NCI-H2227 (cell line): ENCODE measurements around the gene SOX30.
"Not testable (repeated sequence)": the region's sequence is repeated elsewhere in the genome, so short reads cannot be mapped to it uniquely, and the experiment has no call there.

Experiments used
- DNase-seq: peaks from one replicate; lab custom pipeline; 2025; ENCODE audit not compliant: unreplicated experiment; lab: John Stamatoyannopoulos, UW

SOX30 gene

DNA sequence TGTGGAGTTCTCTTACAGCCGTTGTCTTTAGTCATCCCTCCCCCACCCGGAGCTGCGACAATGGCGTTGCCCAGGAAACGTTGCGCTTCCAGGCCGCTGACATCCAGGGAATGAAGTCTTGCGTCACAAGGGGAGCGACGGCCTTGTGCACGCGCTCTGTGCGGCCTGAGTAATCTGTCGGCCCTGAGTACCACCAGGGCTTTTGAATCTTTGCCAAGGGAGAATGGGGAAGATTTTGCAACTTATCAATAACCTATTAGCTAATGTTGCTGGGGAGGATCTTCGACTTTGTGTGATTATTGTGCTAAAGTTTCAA is at the start of gene SOX30:
Gene SOX30, minus strand, starts transcription at position 62 of the 316 bp plus-strand sequence. CDS start 360 bp downstream, outside the sequence.
- no peak for DNase-seq

DNA sequence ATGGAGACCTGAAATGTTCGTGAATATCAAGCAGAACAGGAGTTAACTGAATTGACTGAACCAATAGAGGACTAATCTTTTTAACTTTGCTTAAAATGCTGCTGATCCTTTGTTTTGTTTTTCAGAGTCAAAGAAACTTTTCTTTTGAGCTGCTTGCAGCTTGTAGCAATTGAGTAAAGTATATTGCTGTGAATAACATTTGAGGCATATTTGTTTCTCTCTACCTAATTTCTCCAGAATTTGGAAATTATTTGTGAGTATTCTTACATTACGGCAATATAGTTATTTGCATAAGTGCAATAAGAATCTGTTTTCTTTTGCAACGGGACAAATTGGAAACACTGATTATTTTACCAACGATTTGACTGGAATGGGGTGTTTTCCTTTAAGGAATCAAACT is 46.4 kb upstream of the SOX30 start:
- DNase-seq = not testable (repeated sequence)

DNA sequence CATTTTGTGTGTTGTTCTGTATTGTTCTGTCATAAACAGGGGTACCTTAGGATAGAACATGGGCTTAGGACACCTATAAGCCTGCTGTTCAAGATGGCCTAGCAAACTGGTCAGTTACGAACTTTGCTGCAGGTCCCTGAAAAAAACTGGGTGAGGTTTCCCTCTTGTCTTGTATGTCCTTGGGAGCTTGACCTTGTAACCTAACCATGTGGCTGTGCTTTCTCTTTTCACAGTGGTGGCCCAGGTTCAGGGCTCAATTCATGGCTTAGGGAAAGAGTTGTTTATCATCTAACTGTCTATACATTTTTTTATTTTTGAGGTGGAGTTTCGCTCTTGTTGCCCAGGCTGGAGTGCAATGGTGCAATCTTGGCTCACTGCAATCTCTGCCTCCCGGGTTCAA is 43.9 kb upstream of the SOX30 start:
- not testable (repeated sequence) for DNase-seq

DNA sequence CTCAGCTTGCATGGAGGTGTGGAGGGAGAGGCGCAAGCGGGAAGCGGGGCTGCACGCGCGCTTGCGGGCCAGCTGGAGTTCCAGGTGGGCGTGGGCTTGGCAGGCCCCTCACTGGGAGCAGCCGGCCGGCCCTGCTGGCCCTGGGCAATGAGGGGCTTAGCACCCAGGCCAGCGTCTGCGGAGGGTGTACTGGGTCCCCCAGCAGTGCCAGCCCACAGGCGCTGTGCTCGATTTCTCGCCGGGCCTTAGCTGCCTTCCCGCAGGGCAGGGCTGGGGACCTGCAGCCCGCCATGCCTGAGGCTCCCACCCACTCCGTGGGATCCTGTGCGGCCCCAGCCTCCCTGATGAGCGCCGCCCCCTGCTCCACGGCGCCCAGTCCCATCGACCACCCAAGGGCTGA is 41.6 kb upstream of the SOX30 start:
- DNase-seq = not testable (repeated sequence)

DNA sequence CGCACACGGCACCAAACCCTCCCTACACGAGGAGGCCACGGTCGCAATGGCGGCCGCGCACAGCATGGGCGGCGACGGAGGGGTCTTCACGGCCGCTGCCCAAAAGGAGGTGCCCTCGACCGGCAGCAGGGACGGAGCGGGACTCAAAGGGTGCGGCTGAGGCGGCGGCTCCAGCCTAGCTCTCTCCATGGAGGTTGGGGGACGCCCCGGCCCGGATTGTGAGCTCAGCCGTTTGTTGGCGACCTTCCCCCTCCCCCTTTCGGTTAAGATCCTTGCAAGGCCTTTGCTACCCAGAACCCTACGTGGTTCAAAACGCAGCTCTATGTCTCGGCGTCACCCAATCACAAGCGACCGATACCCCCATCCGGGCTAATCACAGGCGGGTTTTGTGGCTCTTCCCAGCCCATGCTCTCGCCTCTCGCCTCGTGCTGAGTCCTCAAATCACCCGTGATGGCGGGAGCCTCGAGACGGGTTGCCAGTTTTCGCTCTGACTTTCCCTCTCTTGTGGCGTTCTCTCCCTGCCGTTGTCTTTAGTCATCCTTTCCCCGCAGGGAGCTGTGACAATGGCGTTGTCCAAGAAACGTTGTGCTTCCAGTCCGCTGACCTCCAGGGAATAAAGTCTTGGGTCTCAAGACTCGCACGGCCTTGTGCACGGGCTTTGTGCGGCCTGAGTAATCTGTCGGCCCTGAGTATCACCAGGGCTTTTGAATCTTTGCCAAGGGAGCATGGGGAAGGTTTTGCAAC is 38.6 kb upstream of the SOX30 start:
- DNase-seq = no peak

DNA sequence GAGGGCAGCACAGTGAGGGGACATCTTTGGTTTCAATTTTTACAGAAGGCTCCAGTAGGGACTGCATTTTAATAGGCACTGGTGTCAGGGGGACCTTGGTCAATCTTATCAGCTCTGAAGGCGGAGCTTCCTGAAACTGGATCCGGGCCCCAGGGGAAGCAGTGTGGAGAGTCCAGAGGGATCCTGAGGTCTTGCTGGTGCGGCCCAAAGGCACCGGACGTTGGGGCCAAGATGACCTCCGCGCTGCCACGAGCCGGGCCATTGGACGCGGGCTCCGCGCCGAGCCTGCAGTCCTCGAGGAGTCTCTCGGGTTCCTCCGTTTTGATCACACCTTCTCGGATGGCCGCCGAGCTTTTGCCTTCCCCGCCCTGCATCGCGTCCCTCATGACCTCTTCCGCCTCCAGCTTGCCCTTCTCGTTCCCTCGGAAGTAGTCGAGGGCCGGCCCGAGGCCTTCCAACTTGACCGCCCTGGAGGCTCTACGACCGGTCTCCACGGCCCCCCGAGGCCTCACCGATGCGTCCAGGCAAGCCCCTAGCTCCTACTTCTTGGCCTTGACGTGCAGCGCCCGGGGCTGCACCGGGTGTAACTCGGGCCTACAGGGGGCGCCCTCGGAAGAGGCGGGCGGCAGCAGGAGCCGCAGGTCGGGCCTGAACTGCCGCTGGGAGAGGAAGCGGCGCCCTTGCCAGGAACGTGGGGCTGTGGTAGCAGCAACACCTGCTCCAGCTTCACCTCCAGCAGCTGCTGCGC is 37.9 kb upstream of the SOX30 start:
- no peak for DNase-seq

DNA sequence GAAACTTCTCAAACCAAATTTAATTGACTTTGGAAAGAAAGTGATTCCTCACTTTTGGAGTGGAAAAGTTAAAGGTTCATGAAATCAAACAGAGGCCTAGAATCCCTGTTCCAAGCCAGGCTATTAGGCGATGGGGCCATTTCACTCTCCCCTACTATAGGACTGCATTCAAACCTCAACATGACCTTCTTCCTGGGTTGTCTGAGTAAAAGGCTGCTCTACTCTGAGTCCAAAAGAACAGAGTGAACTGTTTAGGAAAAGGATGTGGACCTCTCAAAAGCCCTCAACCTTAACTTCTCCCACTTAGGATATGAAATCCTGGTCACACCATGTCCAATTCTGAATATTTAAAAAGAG is 34.9 kb upstream of the SOX30 start:
- DNase-seq = no peak

DNA sequence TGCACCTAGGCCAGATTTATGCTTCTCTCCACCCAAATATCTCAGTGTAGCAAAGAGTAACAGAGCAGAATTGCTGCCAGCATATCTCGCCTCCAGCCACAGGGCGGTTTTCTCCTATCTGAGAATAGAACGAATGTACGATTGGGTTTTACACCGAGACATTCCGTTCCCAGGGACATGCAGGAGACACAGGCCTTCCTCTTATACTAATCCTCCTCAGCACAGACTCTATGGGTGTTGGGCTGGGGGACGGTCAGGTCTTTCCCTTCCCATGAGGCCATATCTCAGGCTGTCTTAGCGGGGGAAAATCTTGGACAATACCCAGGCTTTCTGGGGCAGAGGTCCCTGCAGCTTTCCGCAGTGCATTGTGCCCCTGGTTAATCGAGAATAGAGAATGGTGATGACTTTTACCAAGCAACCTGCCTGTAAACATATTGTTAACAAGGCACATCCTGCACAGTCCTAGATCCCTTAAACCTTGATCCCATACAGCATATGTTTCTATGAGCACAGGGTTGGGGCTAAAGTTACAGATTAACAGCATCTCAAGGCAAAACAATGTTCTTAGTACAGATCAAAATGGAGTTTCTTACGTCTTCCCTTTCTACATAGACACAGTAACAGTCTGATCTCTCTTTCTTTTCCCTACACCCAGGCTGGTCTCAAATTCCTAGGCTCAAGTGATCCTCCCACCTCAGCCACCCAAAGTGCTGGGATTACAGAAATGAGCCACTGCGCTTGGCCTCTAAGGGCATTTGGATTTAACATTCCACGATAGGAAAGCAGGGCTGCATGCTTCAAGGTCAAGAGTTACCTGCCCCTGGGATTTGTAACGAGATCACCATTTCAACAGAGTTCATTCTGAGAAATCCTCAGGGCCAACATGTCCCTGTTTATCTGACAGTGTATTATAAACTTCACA is 34.3 kb upstream of the SOX30 start:
- DNase-seq = not testable (repeated sequence)

DNA sequence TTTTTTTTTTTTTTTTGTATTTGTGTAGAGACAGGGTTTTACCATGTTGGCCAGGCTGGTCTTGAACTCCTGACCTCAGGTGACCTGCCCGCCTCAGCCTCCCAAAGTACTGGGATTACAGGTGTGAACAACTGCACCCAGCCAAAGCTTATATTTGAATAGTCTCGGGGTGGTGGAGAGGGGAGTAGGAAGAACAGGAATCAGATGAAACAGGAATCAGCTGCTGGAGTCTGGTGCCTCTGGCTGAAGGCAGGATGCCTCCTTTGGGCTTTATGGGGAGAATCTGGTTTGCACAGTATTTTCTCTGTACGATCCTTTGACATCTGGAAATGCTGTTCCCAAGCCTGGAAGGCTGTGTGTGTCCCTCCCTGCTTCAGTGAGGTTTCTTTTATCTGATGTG is 30.0 kb upstream of the SOX30 start:
- no peak for DNase-seq

DNA sequence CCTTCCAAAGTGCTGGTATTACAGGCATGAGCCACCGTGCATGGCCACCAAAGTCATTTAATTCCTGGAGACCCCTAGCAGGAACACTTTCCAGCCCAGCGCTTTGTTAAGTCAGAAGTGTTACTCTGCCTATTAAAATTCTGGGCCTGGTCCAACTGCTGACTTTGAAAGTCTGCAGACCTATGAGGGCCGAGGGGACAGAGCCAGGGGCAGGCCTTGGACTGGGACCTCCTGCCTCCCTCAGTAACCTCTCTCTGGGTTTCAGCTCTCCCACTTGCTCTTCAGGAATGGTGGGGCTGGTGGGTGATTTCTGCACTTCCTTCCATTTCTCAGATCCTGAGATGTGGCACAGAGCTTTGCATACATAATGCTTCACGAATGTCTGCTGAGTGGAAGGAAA is 28.8 kb upstream of the SOX30 start:
- no peak for DNase-seq

DNA sequence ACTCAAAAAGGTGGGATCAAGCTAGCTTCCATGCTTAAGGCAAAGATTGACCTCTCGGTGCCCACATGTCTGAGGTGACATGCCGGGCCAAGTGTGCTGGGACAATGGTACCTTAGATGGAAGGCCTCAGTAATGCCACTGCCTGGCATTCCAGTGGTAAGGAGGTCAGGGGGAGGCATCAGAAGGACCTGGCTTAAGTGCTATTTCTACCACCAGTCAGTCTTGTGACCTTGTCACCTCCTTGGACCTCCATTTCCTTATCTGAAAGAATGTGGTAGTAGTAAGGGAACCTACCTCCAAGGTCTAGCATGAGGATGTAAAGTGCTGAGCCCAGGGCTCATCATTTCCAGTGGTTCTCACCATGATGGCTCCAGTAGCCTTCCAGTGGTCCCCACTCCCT is 28.0 kb upstream of the SOX30 start:
- DNase-seq = no peak

DNA sequence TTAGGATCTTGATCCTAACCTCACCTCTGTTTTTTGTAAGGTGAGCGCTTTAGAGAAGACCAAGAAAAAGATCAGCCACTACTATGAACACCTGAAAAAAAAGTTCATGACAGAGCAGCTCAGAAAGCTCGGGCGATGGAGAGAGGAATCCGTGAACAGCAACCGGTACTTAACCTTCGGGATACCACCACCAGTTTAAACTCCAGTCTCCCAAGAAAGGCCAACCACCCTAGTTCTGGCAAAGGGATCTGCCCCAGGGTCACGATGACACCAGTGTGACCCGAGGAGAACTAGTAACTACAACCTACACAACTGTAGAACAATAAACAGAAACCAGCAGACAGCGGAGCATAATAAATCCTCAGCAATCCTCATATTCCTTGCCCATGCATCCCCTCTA is 27.6 kb upstream of the SOX30 start:
- DNase-seq = no peak

DNA sequence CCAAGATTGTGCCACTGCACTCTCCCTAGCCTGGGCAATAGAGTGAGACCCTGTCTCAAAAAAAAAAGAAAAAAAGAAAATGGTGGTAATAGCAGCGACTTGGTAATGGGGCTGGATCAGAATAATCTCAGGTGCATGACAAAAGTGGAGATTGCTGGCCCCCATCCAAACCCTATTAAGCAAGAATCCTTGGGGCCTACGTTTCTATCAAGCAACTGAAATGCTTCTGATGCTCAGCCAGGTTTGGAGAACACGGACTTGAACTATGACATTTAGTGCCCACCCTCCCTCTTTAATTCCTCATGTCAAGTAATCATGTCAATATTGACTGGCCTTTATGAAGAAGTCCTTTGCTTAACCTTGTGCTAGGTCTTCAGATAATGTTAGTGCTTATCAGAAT is 25.7 kb upstream of the SOX30 start:
- no peak for DNase-seq

DNA sequence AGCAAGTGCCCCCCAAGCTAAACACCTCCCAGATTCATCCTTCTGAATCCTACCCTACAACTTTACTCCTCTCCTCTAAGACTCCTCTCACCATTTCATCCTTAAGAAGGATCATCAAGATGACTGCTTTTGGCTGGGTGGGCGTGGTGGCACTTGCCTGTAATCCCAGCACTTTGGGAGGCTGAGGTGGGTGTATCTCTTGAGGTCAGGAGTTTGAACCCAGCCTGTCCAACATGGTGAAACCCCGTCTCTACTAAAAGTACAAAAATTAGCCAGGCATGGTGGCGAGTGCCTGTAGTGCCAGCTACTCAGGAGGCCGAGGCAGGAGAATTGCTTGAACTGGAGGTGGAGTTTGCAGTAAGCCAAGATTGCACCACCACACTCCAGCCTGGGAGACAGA is 22.1 kb upstream of the SOX30 start:
- not testable (repeated sequence) for DNase-seq

DNA sequence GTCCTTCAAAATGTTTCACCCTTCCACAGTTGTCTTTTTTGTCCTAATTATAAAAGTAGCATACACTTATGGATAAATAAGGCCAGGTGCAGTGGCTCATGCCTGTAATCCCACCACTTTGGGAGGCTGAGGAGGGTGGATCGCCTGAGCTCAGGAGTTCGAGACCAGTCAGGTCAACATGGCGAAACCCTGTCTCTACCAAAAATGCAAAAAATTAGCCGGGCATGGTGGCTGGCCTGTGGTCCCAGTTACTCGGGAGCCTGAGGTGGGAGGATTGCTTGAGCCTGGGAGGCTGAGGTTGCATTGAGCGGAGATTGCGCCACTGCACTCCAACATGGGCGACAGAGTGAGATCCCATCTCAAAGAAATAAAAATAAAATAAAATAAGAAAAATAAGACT is 20.7 kb upstream of the SOX30 start:
- DNase-seq = no peak

DNA sequence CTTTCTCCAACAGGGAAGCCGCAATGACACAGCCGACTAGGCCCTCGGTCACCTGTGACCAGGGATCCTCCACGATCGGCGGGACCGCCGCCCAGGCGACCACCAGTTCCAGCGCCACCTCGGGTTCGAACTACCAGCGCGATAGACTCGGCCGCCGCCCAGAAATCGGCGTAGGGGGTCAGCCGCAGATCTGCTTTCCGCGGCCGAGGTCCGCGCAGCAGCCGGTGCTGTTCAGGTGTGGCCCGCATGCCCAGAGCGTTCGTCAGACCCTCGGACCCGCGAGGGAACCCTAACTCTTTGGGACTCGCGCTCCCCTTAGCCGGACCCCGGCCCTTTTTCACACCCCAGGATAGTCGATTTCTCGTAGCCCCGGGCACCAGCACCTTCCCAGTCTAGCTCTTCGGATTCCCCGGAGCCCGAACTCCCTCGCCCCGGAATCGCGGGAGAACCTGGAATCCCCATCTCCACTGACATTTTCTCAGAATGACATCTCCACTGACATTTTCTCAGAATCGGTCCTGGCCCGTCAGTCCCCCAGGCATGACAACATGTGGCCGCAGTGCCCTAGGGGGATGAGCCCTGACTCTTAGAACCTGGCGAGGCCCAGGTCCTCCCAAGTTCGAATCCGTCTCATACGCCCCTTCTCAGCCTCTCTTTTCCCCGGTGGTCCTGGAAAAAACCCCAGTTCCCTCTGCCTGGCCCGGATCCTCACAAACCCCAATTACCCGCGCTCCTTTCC is 19.5 kb upstream of the SOX30 start:
- no peak for DNase-seq

DNA sequence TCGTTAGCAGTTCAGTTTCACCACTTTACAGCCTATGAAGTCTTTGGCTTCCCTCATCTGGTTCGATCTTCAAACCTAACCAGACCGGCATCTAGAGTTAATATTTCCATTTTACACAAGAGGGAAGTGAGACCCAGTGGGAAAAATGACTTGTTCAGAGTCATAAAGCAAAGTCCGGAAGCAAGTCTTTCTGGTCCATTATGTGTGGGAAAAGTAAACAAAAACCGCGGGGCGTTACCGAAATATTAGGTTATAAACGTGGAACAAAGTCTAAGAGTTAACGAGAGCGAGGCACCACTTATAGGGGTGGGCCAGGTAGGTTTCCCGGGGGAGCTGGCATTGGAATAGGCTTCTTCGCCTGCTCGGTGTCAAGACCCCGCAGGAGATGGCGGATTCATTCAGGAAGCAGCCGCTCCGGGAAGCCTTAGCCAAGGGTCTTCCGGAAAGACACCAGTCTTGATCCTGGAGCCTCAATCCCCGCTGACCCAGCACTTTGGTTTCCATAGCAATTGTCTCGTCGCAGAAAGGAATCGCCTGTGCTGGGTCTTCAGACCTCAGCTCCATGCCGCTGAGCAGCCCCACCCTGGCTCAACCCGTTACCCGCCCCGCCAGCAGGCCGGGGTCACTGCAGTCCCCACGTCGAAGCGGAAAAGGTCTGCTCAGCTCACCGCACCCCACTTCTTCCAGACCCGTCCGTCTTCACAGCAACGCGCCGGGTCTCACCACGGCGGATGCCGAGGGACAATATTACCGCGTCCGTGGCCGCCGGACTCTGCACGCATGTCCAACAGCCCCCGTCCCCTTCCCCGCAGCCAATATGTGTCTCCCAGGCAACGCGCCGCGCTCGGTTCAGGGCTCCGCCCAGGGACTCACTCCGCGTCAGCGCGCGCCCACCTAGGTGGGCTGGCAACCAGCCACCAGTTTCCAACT is 18.7 kb upstream of the SOX30 start, which contains the start of gene C5orf52:
Gene C5orf52, plus strand, starts transcription at position 872 of the 930 bp plus-strand sequence. CDS start 82 bp downstream, outside the sequence.
- peak; percentile 73 for DNase-seq

DNA sequence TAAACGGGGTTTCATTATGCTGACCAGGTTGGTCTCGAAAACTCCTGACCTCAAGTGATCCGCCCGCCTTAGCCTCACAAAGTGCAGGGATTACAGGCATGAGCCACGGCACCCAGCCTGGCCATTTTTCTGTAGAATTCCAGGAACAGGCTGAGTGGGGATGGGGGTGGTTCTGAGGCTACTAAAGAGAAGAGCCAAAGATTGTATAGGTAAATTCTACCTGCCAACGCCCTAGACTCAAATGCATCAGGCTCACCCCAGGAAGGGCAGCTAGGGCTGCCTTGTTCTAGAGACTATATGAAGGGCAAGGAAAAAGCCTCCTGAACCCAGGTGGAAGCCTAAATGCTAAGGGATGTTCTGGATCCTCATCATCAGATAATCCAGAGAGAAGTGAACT is 17.5 kb upstream of the SOX30 start:
- no peak for DNase-seq

DNA sequence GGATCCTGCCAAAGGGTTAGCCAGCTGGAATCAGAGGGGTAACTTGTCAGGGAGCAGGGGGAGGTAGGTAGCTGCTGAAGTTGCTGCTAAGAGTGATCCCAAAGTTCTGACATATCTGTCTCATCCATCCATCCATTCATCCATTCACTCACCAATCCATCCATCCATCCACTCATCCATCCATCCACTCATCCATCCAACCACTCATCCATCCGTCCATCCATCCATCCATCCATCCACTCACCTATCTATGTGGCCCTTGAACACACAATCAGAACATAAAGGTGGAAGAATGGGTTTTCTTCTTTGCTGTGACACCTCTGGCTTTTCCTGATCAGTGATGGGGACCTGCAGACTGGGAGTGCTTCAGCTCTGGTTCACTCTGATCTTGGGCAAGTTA is 16.1 kb upstream of the SOX30 start:
- no peak for DNase-seq
